Measurements from ENCODE around the gene ARPC5. TPM values are rescaled to one million over a fixed set of nuclear protein-coding genes. Genes with fewer than 3 reads are reported as not detected.

The ARPC5 gene
- total and polyA plus RNA-seq, 7 experiments from 2014 or later = 49.9 to 525 (median 105) TPM

Other genes starting within 250 kb of the ARPC5 start
- gene NMNAT2, start 217.4 kb downstream of the ARPC5 start, total RNA-seq = under 1 TPM in 2 of 5 experiments, not detected in 3; 0.07 to 0.24 TPM
- not detected for gene NMNAT2, start 217.4 kb downstream of the ARPC5 start, polyA plus RNA-seq
- gene SMG7, start 163.3 kb downstream of the ARPC5 start, total RNA-seq = 10 to 100 TPM; 50.2 to 87.7 (median 60.1) TPM
- 10 to 100 TPM; 24.7 to 35.0 TPM for gene SMG7, start 163.3 kb downstream of the ARPC5 start, polyA plus RNA-seq
- 100 to 1,000 TPM in 1 of 5 experiments, 10 to 100 TPM in 2, 1 to 10 TPM in 2; 2.2 to 145 (median 15.2) TPM for gene NCF2, start 45.3 kb downstream of the ARPC5 start, total RNA-seq
- 1 to 10 TPM in 1 of 2 donors, under 1 TPM in 1; 0.43 to 3.8 TPM for gene NCF2, start 45.3 kb downstream of the ARPC5 start, polyA plus RNA-seq
- not detected for gene APOBEC4, start 17.5 kb upstream of the ARPC5 start, total RNA-seq
- gene APOBEC4, start 17.5 kb upstream of the ARPC5 start, polyA plus RNA-seq = under 1 TPM in 1 of 2 donors, not detected in 1; 0.19 TPM
- 1 to 10 TPM in 4 of 5 experiments, under 1 TPM in 1; 0.98 to 6.2 (median 4.0) TPM for gene RGL1, start 169.3 kb upstream of the ARPC5 start, total RNA-seq
- 1 to 10 TPM in 1 of 2 donors, under 1 TPM in 1; 0.90 to 2.6 TPM for gene RGL1, start 169.3 kb upstream of the ARPC5 start, polyA plus RNA-seq